Measurements from ENCODE around the gene KLF17.

GRCh38 chr1:44072204-44072603 lies 46.4 kb upstream of the KLF17 start:
- TF ChIP-seq POLR2A (IDR thresholded peaks at IDR 0.05), result no peak
- TF ChIP-seq CTCF (IDR thresholded peaks at IDR 0.05 in 8 of 11, conservative IDR thresholded peaks at IDR 0.05 in 3 of 11), result no peak
